LNCaP clone FGC (cell line): ENCODE measurements around the gene C12orf43.
A peak's percentile ranks its signal among the peaks of the same experiment; 100 is the strongest.
"Not testable (repeated sequence)": the region's sequence is repeated elsewhere in the genome, so short reads cannot be mapped to it uniquely, and the experiment has no call there.

Experiments used
- DNase-seq: peaks from one replicate; pipeline ENCODE4 v3.0.0-alpha.2; 2011; ENCODE audit warnings: low read depth
- H3K4me3 ChIP-seq: 2 replicates; pipeline ENCODE4 v1.5.1; 2011; ENCODE audit warnings: mild to moderate bottlenecking, low read depth, low read length, control low read depth
- CTCF ChIP-seq: IDR thresholded peaks from 2 replicates; pipeline ENCODE4 v1.5.1; 2012; ENCODE audit warnings: mild to moderate bottlenecking; ENCODE audit not compliant: control insufficient read depth, insufficient read depth; ENCODE audit errors: extremely low read depth

C12orf43 gene

DNA sequence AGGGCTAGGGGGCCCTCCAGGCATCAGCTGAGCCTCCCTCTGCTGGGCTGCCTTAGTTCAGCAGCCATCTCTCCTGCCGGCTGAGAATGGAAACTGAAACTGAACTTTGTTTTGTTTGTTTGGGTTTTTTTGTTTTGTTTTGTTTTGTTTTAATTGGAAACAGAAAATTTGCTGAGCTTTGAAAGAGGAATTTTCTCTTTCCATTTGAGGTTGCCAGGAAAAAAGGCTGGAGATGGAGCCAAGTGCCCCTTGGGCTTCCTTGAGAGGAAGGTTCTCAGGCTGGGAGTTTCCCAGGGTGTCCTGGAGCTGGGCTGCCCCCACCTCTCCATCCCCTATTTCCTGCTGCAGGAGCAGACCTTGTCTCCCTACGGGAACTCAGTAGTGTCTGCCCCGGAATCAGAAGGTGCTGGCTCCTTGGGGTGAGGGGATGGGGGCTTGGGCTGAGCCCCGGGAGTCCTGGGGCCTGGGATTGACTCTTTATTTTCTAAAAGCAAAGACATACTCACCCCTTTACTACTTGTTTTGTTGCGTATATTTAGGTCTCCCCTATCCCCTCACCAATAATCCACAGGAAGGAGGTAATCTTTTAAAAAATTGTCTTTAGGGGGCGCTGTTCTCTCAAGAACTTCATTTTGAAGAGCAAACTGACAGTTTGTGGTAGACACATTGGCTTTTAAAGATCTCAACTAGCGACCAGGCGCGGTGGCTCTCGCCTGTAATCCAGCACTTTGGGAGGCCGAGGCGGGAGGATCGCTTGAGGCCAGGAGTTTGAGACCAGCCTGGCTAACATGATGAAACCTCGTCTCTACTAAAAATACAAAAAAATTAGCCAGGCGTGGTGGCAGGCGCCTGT, 44.1 kb upstream of the C12orf43 start:
- no peak overlapping the region for H3K4me3 ChIP-seq
- DNase-seq: no peak
- peak; percentile 13; the same call in 1 of the 2 replicates for TF ChIP-seq CTCF

GRCh38 chr12:121059031-121059898, 43.0 kb upstream of the C12orf43 start:
- no peak overlapping the region for H3K4me3 ChIP-seq
- no peak for TF ChIP-seq CTCF
- DNase-seq: no peak

- DNase-seq: no peak
- no peak for TF ChIP-seq CTCF
- H3K4me3 ChIP-seq: no peak overlapping the region
Measured at GRCh38 chr12:121057794-121058193, 41.5 kb upstream of the C12orf43 start.

DNA sequence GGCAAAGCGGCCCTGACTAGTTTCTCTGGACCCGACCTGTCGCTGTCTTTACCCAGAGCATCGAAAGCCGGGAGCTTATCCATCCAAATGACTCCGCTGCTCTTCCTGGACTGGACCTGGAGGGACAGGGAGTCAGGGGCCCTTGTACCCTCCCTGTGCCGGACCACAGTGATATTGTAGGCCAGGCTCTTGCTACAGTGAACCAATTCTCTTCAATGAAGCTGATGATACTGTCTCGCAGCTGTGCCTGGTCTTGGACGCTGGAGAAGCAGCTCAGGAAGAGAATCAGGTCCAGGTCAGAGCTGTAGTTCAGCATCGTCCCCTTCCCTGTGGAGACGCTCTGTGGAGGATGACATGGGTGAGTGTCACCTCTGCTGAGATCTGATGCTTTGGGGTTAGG, 37.4 kb upstream of the C12orf43 start:
- TF ChIP-seq CTCF: no peak
- H3K4me3 ChIP-seq: no peak overlapping the region
- no peak for DNase-seq

- no peak for DNase-seq
- no peak for TF ChIP-seq CTCF
- no peak overlapping the region for H3K4me3 ChIP-seq
Measured at GRCh38 chr12:121050725-121051124, 34.4 kb upstream of the C12orf43 start.

- TF ChIP-seq CTCF: no peak
- H3K4me3 ChIP-seq: no peak overlapping the region
- no peak for DNase-seq
Measured at GRCh38 chr12:121048442-121048841, 32.2 kb upstream of the C12orf43 start.

DNA sequence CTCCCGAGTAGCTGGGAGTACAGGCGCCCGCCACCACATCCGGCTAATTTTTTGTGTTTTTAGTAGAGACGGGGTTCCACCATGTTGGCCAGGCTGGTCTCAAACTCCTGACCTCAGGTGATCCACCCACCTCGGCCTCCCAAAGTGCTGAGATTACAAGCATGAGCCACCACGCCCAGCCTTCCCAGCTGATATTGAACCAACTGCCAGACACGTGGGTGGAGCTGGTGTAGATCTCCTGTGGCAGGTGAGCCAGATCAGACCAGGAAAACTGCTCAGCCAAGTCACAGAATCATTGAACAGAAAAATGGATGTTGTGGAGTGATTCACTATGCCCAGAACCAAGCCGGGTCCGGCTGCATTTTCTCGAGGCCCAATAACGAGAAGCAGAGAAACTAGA, 31.1 kb upstream of the C12orf43 start:
- not testable (repeated sequence) for DNase-seq, H3K4me3 ChIP-seq
